HG03159 (cell line): ENCODE data around the gene DBNDD2.

ENCODE experiments used
- ATAC-seq: cut with Tn5 transposase; IDR thresholded peaks from one replicate; pipeline ENCODE4 v1.9.1; 2021; ENCODE audit warnings: mild to moderate bottlenecking, moderate library complexity; ENCODE audit not compliant: unreplicated experiment

DBNDD2 gene

DNA sequence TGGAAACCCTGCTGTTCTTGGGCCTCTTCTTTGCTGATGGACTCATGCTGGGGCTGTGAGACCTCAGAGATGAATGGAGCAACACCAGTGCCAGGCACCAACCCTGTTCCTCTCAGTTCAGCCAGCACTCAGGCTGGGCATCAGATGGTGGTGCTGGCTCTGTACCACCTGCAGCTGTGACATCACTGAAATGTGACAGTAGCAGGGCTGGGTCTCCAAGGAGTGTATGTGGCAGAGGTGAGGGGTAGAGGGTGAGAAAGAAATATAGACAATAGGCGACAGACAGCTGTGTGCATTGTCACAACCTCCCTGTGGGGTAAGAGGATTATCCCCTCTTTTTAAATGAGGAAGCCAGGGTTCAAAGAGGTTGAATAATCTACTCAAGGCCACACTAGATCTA lies 29.9 kb upstream of the DBNDD2 start, which contains the start of gene TP53TG5:
Gene TP53TG5, minus strand, starts transcription at position 135 of the 400 bp plus-strand sequence. Its CDS starts 89 bp downstream, at position 46.
- ATAC-seq = no peak

DNA sequence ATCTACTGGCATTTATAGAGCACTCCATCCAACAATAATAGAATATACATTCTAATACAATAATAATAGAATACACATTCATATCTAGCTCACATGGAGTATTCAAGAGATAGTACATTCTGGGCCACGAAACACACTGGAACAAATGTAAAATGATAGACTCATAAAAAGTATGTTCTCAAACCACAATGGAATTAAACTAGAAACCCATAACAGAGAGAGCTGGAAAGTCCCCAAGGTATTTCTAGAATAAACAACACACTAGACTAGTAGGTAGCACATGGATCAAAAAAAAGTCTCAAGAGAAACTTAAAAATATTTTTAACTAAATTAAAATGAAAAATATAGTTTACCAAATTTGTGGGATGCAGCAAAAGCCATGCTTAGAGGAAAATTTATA lies 20.8 kb upstream of the DBNDD2 start:
- ATAC-seq = no peak

DNA sequence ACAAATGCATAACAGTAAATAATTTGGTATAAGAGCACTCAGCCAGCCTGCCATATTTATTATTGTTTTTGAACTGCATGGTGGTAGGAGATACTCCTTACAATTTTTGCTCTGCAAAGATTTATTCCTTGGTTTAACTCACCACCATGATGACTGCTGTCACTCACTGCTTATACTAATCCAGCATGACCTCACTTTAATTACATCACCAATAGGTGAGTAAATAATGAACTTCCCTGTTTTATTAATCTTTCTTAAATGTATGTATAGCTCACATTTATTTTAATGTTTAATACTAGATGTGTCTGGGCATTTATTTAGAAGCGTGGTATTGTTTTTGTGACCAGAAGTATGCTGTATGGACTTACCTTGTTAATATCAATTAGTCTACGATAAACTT lies 17.2 kb upstream of the DBNDD2 start:
- no peak for ATAC-seq

DNA sequence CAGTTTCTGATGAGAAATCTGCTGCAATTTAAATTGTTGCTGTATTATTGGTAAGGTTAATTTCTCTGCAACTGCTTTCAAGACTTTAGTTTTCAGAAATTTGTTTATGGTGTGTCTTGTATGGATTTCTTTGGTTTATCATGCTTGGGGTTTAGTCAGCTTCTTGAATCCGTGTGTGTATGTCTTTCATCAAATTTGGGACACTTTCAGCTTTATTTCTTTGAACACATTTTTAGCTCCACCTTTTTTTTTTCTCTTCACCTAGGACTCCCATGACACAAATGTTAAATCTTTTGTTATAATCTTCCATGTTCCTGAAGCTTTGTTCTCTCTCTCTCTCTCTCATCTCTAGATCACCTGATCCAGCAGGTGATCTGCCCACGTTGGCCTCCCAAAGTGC lies 16.5 kb upstream of the DBNDD2 start:
- ATAC-seq = no peak

DNA sequence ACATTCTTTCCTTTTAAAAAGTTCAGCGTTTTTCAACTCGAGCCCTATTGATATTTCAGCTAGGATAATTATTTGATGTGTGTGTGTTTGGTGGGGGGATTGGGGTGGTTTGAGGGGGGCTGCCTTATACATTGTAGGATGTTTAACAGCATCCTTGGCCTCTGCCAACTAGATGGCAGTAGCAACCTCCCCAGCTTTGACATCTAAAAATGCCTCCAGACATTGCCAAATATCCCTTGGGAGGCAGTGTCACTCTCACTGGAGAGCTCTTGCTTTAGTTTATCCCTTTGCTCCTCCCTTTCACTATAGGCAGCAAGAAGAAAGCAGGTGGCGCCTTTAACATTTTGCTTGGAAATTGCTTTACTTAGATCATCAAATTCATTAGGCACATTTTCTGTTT lies 15.4 kb upstream of the DBNDD2 start:
- ATAC-seq = no peak

DNA sequence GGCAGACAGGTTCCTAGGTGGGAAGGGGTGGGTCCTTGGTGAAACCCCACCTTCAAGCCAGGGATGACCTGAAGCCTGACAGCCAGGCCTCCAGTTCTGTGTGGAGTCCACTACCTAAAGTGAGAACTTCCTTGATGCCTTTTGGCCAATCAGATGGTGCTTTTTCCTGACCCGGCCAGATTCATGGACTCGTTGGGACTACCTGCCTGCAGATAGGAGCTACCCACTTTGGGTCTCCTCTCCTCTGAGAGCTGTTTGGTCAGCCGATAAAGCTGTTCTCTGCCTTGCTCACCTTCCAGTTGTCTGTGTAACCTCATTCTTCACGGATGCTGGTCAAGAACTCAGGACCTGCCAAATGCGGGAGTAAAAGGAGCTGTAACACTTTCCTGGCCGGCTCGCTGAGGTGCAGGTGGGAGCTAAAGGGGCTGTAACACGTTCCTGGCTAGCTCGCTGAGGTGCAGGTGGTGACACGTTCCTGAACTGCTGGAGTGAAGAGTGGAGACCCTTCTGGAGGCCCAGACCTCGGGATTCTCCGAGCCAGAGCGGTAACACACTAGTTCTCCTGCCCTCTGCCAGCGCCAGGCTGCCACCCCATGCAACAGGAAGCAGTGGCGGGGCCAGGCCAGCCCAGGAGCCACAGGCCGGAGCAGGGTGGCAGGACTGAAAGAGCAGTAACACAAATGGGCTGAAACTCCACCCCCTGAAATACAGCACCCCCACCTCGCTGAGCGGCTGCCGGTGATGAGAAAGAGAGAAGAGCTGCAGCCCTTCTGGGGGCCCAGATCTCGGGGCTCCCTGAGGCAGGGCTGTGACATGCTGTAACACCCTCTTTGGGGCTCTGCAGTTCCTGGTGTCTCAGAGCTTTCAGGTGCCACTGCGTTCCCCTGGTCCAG lies 13.6 kb upstream of the DBNDD2 start:
- ATAC-seq = no peak

DNA sequence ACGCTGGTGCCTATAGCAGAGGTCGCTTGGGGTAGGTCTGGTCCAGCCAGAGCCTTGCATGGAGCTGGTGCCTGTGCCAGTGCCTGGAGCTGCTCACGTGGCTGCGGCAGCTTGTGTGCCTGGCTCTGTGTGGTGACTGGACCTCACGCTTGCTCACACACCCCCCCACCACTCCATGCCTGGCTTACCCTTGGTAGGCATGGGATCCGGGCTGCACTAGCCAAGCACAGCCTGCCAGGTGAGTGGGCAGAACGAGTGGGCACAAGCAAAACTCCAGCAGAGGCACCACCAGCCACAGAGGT lies 13.0 kb upstream of the DBNDD2 start:
- no peak for ATAC-seq

DNA sequence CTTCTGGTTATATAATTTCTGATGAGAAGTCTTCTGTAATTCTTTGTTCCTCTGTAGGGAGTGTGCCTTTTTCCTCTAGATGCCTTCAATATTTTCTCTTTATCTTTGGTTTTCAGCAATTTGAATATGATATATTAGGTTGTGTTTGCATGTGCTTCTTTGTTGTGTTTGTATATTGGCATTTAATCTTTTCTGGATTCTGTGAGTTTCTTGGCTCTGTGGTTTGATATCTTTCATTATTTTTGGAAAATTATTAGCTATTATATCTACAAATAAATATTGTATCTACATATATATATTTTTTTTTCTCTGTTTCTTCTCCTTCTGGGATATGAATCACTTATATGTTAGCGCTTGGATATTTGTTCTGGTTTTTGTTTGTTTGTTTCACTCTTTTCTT lies 9.1 kb upstream of the DBNDD2 start:
- no peak for ATAC-seq

DNA sequence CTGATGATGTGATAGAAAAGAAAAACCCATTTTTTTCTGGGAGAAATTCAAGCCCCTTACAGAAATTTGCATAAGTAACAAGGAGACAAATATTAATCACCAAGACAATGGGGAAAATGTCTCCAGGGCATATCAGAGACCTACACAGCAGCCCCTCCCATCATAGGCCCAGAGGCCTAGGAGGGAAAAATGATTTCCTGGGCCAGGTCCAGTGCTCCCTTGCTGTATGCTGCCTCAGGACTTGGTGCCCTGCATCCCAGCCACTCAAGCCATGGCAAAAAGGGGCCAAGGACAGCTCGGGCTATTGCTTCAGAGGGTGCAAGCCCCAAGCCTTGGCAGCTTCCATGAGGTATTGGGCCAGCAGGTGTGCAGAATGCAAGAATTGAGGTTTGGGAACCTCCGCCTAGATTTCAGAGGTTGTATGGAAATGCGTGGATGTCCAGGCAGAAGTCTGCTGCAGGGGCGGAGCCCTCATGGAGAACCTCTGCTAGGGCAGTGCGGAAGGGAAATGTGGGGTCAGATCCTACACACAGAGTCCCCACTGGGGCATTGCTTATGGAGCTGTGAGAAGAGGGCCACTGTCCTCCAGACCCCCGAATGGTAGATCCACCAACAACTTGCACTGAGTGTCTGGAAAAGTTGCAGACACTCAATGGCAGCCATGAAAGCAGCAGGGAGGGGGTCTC lies 7.6 kb upstream of the DBNDD2 start:
- ATAC-seq = no peak

DNA sequence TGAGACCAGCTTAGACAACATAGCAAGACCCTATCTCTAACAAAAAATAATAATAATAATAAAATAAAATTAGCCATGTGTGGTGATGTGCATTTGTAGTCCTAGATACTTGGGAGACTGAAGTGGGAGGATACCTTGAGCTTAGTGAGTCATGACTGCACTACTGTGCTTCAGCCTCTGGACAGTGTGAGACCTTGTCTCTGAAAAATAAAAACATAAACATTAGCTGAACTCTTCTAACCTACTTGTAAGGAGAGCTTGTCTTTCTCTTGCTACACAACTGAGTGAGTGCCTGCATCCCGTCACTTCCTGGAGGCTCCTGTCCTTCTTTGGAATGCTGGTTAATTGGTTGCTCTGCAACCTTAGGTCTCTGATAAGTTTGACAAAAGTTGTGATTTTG lies 5.1 kb upstream of the DBNDD2 start:
- no peak for ATAC-seq

DNA sequence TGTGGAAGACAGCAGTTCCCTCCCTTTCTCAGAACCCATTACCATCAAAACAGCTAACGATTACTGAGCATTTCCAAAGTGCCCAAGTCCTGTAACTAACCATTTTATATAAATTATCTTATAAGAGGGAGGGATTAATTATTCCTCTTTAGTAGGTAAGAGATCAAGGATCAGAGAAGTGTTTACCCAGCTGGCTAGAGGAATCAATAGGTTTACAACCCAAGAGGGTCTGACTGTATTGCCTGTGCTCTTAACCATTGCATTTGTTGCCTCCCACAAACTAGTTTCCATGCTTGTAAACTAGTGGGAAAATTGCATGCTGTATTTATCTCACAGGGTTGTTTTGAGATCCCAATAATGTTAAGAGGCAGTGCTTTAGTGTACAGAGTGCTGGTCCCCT lies 3.7 kb upstream of the DBNDD2 start:
- no peak for ATAC-seq

DNA sequence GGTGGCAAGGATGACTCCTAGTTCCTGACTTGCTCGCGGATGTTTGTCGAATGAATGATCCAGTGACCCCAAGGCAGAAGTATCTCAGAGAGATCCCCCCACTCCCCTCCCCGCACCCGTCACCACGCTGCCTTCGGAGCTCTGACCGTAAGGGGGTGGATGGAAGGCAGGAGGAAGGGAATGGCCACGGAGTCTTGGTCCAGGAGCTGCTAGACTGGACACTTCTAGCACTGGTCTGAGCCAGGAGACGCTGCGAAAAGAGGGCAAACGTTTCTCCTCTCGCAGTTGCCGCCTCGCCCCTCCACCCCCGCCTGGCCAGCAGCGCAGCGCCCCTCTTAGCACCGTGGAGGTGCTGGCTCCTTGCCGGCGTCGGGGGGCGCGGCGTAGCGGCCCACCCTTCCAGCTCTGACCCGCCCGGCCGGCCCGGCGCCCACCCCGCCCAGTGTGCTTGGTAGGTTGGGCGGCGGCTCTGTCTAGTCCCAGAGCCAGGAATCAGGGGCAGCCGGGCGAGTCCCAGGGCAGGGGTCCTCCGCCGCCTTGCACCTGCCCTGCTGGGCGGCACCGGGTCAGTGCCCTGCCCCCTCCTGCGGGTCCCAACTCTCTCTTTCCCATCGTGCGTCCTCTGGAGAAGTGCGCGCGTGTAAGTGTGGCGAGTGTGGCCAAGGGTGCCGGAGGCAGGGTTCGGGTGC lies 2.4 kb upstream of the DBNDD2 start:
- no peak for ATAC-seq

DNA sequence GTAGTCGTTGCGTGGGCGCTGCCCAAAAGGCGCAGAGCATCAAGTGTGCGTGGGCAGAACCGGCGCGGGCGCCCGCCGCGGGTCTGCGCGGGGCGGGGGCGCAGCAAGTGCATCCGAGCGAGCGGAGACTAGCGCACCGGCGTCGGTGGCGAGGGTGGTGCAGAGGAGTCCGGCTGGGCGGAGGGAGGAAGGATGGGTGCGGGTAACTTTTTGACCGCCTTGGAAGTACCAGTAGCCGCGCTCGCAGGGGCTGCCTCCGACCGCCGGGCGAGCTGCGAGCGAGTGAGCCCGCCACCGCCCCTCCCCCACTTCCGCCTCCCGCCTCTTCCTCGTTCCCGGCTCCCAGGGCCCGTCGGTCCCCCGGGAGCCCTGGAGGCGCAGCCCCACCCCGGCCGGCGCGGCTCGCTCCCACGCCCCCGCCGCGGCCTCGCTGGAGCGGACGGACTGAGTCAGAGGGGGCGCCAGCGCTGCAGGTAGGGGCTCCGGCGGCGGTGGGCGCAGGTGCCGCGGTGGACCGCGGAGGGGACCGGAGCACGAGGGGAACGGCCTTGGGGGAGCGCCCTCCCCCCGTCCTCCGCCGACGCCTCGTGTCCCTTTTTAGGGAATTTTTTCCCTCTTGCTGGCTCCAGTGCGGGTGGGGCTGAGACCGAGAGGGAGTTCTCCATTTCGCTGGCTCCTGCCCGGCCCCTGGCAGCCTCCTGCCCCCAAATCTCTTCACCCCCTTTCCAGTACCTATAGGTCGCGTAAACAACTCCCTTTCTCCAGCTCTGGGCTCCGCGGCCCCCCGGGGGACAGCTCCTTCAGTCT lies 1.6 kb upstream of the DBNDD2 start:
- ATAC-seq = no peak

DNA sequence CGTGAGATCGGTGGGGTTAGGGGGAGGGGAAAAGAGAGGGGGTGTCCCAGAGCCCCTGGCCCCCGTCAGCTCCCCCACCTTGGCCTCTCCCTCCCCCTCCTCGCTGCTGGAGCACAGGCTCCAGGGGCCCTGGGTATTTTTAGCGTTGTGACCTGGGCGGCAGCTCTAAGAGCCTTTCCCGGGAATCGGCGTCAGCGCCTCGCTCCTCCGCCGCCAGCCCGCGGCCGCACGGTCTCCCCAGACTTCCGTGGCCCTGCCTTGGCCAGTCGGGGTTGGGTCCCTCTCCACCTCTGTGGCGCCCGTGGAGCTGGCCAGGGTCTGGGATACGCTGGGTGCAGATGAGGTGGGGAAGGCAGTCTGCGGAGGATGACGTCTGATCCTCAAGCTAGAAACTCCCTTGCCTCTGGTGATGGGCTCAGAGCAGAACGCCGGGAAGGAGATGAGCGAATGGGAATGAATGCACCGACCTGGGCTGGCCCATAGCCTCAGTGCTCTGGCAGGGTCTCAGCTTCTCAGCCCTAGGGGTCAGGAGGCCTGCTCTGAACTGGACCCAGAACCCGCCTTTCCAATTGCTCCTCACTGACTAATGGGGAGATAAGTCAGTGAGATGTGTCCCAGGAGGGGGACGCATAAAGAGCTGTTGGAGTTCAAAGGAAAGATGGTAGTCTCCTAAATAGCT lies 883 bp upstream of the DBNDD2 start:
- no peak for ATAC-seq

DNA sequence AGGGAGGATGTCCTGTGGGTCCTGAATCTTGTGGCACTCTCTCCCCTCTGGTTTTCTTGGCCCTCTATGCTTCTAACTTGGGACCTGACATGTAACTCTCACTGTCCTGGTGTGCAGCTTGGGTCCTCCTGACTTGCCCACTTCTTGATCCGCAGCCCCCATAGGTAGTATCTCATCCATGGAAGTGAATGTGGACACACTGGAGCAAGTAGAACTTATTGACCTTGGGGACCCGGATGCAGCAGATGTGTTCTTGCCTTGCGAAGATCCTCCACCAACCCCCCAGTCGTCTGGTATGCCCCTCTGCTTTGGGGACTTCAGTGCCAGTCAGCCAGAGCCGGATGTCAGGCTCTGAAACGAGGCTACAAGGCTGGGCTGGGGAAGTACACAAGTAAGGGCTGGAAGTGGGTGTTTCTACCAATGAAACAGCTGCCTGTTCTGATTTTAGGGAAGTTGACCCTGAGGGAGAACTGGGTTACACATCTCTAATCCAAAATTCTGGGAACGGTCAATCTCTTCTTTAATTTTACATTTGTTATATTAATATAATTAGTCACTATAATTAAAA lies 641 bp downstream of the DBNDD2 start:
- ATAC-seq = no peak

DNA sequence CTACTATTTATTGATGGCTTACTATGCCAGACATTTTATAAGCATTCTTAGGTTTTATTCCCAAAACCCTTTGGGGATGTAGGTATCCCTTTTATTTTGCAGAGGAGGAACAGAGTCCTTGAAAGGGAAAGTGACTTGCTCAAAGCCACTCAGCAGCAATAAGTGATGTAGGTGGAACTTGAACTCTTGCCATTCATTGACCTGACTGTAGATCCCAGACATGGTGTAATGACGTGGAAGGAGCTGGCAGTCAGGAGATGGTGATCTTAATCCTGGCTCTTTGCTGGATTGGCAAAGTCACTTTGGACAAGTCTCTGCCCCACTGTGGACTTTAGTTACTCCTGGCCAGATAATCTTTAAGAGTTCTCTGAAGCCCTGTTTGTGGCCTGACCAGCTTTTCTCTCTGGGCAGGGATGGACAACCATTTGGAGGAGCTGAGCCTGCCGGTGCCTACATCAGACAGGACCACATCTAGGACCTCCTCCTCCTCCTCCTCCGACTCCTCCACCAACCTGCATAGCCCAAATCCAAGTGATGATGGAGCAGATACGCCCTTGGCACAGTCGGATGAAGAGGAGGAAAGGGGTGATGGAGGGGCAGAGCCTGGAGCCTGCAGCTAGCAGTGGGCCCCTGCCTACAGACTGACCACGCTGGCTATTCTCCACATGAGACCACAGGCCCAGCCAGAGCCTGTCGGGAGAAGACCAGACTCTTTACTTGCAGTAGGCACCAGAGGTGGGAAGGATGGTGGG lies 1.6 kb downstream of the DBNDD2 start:
- no peak for ATAC-seq

DNA sequence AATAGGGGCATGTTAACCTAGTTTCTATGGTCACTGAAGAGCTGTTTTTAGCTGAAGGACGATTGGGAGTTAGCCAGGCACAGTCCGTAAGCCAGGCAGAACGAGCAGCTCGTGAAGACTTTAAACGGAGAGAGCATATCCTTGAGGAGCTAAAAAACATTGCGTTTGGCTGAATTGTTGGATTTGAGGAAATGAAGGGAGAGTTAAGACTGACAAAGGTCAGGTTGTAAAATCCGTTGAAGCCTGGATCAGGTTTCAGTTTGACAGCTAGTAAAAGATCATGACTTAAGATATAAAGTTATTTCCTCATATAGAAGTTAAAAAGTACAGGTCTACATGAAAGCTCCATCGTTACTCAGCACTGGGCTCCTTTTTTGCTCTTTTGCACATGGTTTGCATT lies 2.8 kb downstream of the DBNDD2 start:
- ATAC-seq = no peak

DNA sequence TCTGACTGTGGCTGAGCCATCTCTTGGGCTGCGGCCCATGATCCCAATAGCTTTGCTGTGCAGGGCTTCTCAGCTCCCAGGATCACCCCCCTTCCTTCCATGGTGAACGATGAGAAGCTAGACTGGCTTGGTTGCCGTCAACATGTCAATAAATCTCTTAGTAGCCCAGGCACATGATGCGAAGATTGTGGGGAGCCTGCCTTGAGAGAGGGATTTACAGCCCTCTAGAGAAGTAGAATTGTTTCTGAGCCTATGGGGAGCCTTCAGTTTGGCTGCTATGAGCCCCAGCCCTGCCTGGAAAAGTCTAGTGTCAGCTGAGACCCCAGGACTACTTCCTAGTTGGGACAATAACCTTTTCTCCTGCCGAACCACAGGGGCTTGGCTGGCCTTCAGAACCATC lies 4.6 kb downstream of the DBNDD2 start:
- no peak for ATAC-seq

DNA sequence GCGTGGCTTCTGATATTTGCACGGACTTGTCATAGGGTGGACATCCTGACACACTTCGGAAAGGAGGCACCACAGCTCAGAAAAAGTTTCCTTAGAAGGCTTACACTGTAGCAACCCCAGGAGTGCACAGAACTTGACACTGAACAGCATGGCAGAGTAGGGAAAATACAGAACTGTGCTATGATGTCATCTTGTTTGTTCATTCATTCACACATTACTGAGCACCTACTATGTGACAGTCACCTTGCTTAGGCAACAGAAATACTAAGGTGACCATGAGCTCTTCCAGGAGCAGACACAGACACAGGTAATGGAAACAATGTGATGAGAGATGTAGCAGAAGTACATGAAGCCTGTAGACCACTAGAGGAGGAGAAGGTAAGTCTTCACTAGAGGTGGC lies 5.4 kb downstream of the DBNDD2 start:
- no peak for ATAC-seq
